Left lung (tissue), 10 donors: Measurements from ENCODE around the gene CDIP1. TPM values are rescaled to one million over a fixed set of nuclear protein-coding genes. Genes with fewer than 3 reads are reported as not detected.

Experiments used
- ATAC-seq: fragments of 200-7000 bp; cut with Tn5 transposase; one replicate; pipeline ENCODE4 v1.9.1; 2020; ENCODE audit warnings: moderate library complexity
- DNase-seq, 4 donors: peaks; one replicate each; pipeline ENCODE4 v3.0.0-alpha.2; 2013 to 2020
- H3K27ac ChIP-seq, 2 donors: fragments of 200-600 bp; sonication (generic) in 1 of 2; one replicate each; pipeline versions ENCODE4 v1.5.0 to v1.8.0; 2020 to 2021
- H3K27me3 ChIP-seq, 2 donors: fragments of 200-600 bp; sonication (generic) in 1 of 2; one replicate each; pipeline versions ENCODE4 v1.5.0 to v1.8.0; 2020 to 2021
- H3K36me3 ChIP-seq, 2 donors: fragments of 200-600 bp; sonication (generic) in 1 of 2; one replicate each; pipeline versions ENCODE4 v1.5.0 to v1.8.0; 2020 to 2021
- H3K4me1 ChIP-seq, 2 donors: fragments of 200-600 bp; one replicate each; pipeline ENCODE4 v1.8.0; 2021
- H3K4me3 ChIP-seq, 2 donors: fragments of 200-600 bp; sonication (generic) in 1 of 2; one replicate each; pipeline versions ENCODE4 v1.5.0 to v1.8.0; 2020 to 2021; ENCODE audit warnings: mild to moderate bottlenecking in 1 of 2
- H3K9me3 ChIP-seq, 2 donors: fragments of 200-600 bp; sonication (generic) in 1 of 2; one replicate each; pipeline versions ENCODE4 v1.5.0 to v1.8.0; 2020 to 2021
- intact Hi-C, 2 donors: fragments of 100-400 bp; cut with DNase I; formaldehyde crosslinking; loops; one replicate each; pipeline versions ENCODE4 v1.11.2 to v1.14.2; 2022
- polyA plus RNA-seq, 6 donors: library from polyadenylated mRNA; unstranded; fragments of 120-200 nt; gene quantifications; one replicate each; pipeline ENCODE4 v1.2.1, GENCODE V29; 2013; ENCODE audit not compliant: insufficient read length in 6 of 6
- total RNA-seq, 2 donors: library from RNA; stranded (reverse); fragmentation: NEBNext Ultra II Directional; extraction: Animal tissue kit (Norgen Biotek cat#: 25700); gene quantifications; one replicate each; pipeline ENCODE4 v1.2.1, GENCODE V29; 2021
- TF ChIP-seq, protein P1 (sequence below), 2 donors: fragments of 200-600 bp; sonication (generic) in 1 of 2; IDR thresholded peaks; one replicate each; pipeline versions ENCODE4 v1.5.0 to v1.8.0; 2021; ENCODE audit warnings: antibody characterized with exemption in 2 of 2
- donor health status: DM: no; HTN: yes; CAD: no.
- donor health status: DM: no; HTN: no; CAD: no.

The CDIP1 gene
- total and polyA plus RNA-seq, 8 donors, result 18.1 to 27.0 (median 22.6) TPM

DNA sequence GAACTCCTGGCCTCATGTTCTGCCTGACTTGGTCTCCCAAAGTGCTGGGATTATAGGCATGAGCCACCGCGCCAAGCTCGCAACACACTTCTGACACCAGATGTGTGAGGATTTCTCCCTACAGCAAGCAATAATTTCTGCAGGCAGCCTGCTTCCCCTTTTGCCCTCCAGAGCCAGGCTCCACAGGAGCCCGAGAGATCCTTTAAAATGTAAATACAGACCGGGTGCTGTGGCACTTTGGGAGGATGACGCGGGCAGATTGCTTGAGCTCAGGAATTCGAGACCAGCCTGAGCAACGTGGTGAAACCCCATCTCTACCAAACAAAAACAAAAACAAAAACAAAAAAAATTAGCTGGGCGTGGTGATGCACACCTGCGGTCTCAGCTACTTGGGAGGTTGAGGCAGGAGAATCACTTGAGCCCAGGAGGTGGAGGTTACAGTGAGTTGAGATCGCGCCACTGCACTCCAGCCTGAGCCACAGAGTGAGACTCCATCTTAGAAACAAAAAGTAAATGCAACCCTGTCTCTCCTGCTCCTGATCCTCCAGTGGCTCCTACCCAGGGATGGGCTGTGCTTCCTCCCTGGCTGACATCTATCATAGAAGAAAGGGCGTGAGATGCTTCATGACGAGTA, 32.2 kb upstream of the CDIP1 start:
- Histone ChIP-seq H3K27me3 (no peaks in the 10 kb centered on the region), H3K9me3 (no peaks in the 10 kb centered on the region), H3K36me3 (no peaks in the 10 kb centered on the region), H3K27ac (no peak overlapping the region), H3K4me3 (no peak overlapping the region), H3K4me1 (peaks cover 0 to 7% of the 10 kb centered on the region in 2 donors)
- TF ChIP-seq, protein P1, sequence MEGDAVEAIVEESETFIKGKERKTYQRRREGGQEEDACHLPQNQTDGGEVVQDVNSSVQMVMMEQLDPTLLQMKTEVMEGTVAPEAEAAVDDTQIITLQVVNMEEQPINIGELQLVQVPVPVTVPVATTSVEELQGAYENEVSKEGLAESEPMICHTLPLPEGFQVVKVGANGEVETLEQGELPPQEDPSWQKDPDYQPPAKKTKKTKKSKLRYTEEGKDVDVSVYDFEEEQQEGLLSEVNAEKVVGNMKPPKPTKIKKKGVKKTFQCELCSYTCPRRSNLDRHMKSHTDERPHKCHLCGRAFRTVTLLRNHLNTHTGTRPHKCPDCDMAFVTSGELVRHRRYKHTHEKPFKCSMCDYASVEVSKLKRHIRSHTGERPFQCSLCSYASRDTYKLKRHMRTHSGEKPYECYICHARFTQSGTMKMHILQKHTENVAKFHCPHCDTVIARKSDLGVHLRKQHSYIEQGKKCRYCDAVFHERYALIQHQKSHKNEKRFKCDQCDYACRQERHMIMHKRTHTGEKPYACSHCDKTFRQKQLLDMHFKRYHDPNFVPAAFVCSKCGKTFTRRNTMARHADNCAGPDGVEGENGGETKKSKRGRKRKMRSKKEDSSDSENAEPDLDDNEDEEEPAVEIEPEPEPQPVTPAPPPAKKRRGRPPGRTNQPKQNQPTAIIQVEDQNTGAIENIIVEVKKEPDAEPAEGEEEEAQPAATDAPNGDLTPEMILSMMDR (IDR thresholded peaks at IDR 0.05), result no peak
- intact Hi-C loops, result no loop called here
- ATAC-seq (no peak), DNase-seq (no peak)

DNA sequence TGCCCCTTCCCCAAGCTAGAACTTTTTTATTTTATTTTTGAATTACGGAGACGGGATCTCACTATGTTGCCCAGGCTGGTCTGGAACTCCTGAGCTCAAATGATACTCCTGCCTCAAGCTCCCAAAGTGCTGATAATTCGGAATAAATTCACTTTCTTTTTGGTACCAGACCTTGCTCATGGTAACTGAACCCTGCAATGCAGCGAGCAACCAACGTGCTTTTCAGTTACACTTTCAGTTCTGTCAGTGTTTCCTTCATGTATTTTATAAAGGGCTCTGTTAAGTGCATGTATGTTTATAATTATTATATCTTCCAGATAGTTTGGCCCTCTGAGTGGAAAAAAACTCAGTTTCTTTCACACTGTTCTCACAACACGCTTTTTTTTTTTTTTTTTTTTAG, 31.5 kb upstream of the CDIP1 start:
- Histone ChIP-seq H3K36me3 (no peaks in the 10 kb centered on the region), H3K27me3 (no peaks in the 10 kb centered on the region), H3K9me3 (no peaks in the 10 kb centered on the region), H3K27ac (no peak overlapping the region), H3K4me3 (no peak overlapping the region), H3K4me1 (peaks cover 0 to 4% of the 10 kb centered on the region in 2 donors)
- intact Hi-C loops, result no loop called here
- ATAC-seq, result no peak
- no peak for DNase-seq
- TF ChIP-seq, protein P1 (IDR thresholded peaks at IDR 0.05), result no peak

DNA sequence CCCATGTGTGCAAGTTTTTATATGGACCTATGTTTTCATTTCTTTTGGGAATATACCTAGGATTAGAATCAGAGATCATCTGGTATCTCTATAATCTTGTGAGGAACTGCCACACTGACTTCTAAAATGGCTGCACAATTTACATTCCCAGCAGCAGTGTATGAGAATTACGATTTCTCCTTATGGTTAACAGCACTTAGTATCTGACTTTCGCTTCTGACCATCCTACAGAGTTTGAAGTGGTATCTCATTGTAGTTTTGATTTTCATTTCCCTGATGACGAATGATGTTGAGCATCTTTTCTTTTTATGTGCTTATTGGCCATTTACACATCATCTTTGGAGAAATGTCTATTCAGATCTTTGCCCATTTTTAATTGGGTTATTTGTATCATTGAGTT, 27.6 kb upstream of the CDIP1 start:
- TF ChIP-seq, protein P1 (IDR thresholded peaks at IDR 0.05), result no peak
- Histone ChIP-seq H3K4me3 (no peak overlapping the region), H3K27me3 (no peaks in the 10 kb centered on the region), H3K4me1 (no peaks in the 10 kb centered on the region), H3K27ac (no peak overlapping the region), H3K9me3 (no peaks in the 10 kb centered on the region), H3K36me3 (no peaks in the 10 kb centered on the region)
- DNase-seq (no peak), ATAC-seq (no peak)
- intact Hi-C loops, result no loop called here

DNA sequence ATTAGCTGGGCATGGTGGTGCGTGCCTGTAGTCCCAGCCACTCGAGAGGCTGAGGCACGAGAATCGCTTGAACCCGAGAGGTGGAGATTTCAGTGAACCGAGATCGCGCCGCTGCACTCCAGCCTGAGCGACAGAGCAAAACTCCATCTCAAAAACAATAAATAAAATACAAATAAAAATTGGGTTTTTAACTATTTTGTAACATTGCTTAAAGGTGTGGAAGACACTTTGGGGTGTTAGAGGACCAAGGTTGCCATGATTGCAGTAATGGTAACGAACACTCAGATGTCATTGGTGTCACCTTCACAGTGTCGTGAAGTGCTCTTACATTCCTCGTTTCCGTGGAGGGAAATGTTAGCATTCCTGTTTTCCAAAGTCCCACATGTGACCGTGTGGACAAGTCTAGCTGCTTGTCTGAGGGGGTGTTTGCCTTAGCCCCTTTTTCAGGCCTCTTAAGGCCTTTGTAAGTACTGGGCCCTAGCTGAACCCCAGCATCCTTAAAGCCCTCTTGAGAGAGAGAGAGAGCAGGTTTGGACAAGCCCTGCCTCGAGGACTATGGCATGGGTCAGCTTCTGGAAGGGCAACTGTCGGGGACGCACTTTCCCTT, 26.2 kb upstream of the CDIP1 start:
- intact Hi-C loops, result no loop called here

DNA sequence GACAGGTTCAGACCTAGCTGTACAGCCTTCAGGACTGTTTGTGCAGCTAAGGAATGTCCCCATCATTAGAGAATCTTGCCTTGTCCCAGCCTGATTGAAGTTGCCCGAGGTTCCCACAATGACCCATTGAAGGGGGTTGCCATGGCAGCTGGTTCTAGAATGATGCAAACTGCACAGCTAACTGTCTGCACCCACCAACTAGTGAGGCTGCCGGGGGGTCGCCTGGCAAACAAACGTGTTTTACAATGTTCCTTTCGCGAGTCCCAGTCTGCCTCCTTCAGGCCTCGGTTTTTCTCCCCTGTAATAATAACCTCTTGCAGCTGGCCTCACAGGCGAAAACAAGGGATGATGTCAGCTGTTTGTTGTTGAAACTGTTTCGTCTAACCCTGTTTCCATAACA, 23.0 kb upstream of the CDIP1 start:
- Histone ChIP-seq H3K27ac (no peak overlapping the region), H3K4me3 (no peak overlapping the region), H3K9me3 (no peaks in the 10 kb centered on the region), H3K4me1 (no peaks in the 10 kb centered on the region), H3K36me3 (no peaks in the 10 kb centered on the region), H3K27me3 (no peaks in the 10 kb centered on the region)
- no peak for DNase-seq
- intact Hi-C loops, result no loop called here
- ATAC-seq, result no peak
- TF ChIP-seq, protein P1 (IDR thresholded peaks at IDR 0.05), result no peak

More for the DNA sequence above, 26.2 kb upstream of the CDIP1 start:
- H3K4me1 ChIP-seq, result no peaks in the 10 kb centered on the region
- H3K27me3 ChIP-seq, result no peaks in the 10 kb centered on the region
- TF ChIP-seq, protein P1 (IDR thresholded peaks at IDR 0.05), result no peak
- no peaks in the 10 kb centered on the region for H3K36me3 ChIP-seq
- H3K27ac ChIP-seq, result no peak overlapping the region
- H3K9me3 ChIP-seq, result no peaks in the 10 kb centered on the region
- H3K4me3 ChIP-seq, result no peak overlapping the region
- DNase-seq (peak in 1 of 4 donors; percentile 48), ATAC-seq (peak; percentile 76)
